Measurements from ENCODE around the gene ATP6V0E2.

DNA sequence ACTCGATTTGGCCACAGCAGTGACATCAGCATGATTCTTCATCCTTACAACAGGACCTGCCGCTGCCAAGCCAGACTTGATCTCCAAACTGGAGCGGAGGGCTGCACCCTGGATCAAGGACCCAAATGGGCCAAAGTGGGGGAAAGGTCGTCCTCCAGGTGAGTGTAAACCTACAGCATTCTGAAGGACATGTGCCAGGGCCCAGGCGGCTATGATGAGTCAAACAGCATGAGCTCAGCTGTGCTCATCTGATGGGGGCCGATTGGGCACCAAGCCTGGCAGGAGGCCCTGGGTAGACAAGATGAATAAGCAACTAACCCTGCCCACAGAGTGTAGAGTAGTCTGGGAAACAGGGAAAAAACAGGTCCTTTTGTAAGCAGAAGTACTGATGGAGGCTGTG, 14.4 kb upstream of the ATP6V0E2 start:
- no peak for TF ChIP-seq CTCF (IDR thresholded peaks at IDR 0.05; ENCODE audit: low read depth, low read length, poor library complexity, severe bottlenecking)
- no peak for TF ChIP-seq EZH2phosphoT487 (IDR thresholded peaks at IDR 0.05; ENCODE audit: borderline replicate concordance, low read length)

Measured in DOHH2 (cell line).